Breast epithelium (tissue), 4 donors: ENCODE measurements around the gene PNKP. TPM values are rescaled to one million over a fixed set of nuclear protein-coding genes. Genes with fewer than 3 reads are reported as not detected.

Source experiments
- DNase-seq, 2 donors: peaks; one replicate each; pipeline ENCODE4 v3.0.0-alpha.2; 2019; ENCODE audit warnings: low spot score in 2 of 2
- H3K27ac ChIP-seq, 2 donors: fragments of 200-600 bp; sonication (generic) in 1 of 2; one replicate each; pipeline ENCODE4 v1.5.1; 2016 to 2019; ENCODE audit warnings: mild to moderate bottlenecking in 1 of 2
- H3K27me3 ChIP-seq, 2 donors: fragments of 200-600 bp; sonication (generic) in 1 of 2; one replicate each; pipeline versions ENCODE4 v1.5.1 to v1.6.0; 2017 to 2019; ENCODE audit warnings: control low read depth in 1 of 2, mild to moderate bottlenecking in 1 of 2
- H3K36me3 ChIP-seq: fragments of 200-600 bp; one replicate; pipeline ENCODE4 v1.5.1; 2019
- H3K4me1 ChIP-seq, 2 donors: fragments of 200-600 bp; sonication (generic); one replicate each; pipeline ENCODE4 v1.5.1; 2016 to 2019; ENCODE audit warnings: control low read depth in 1 of 2
- H3K4me3 ChIP-seq, 3 donors: fragments of 200-600 bp; sonication (generic); 1 replicate in 2 of 3; 2 replicates in 1 of 3; pipeline ENCODE4 v1.5.1; 2016 to 2019; ENCODE audit warnings: mild to moderate bottlenecking in 3 of 3, moderate library complexity in 2 of 3
- H3K9me3 ChIP-seq, 2 donors: fragments of 200-600 bp; sonication (generic) in 1 of 2; one replicate each; pipeline ENCODE4 v1.5.1; 2016 to 2019; ENCODE audit warnings: control low read depth in 1 of 2
- CTCF ChIP-seq, 3 donors: fragments of 450-650 bp; IDR thresholded peaks; one replicate each; pipeline ENCODE4 v1.5.1; 2016 to 2017; ENCODE audit warnings: antibody characterized with exemption in 3 of 3, mild to moderate bottlenecking in 3 of 3, moderate library complexity in 3 of 3
- POLR2A ChIP-seq: fragments of 450-650 bp; IDR thresholded peaks from one replicate; pipeline ENCODE4 v1.6.1; 2016; ENCODE audit warnings: antibody characterized with exemption, mild to moderate bottlenecking, moderate library complexity
- POLR2AphosphoS5 ChIP-seq, 3 donors: sonication (generic); formaldehyde crosslinking; IDR thresholded peaks; one replicate each; pipeline ENCODE4 v1.6.1; 2017; ENCODE audit warnings: antibody characterized with exemption in 3 of 3
- intact Hi-C: fragments of 100-400 bp; cut with DNase I; formaldehyde crosslinking; loops from one replicate; pipeline ENCODE4 v1.15.1; 2023; ENCODE audit warnings: low total_unique reads
- total RNA-seq, 3 donors: library from RNA; depleted of rRNA; stranded (reverse); fragments of >200 nt; gene quantifications; one replicate each; pipeline ENCODE4 v1.1.0, GENCODE V29; 2016

The PNKP gene
- total RNA-seq, 3 donors from 2014 or later = 31.0 to 69.2 (median 57.7) TPM

- Histone ChIP-seq H3K36me3 (no peaks in the 10 kb centered on the region), H3K4me1 (peaks cover 5 to 14% of the 10 kb centered on the region in 2 donors), H3K27me3 (no peaks in the 10 kb centered on the region), H3K9me3 (no peaks in the 10 kb centered on the region), H3K27ac (peak within 1 kb of the TSS; percentile 96 to 97), H3K4me3 (peak within 1 kb of the TSS; percentile 61 to 88 (median 71))
- intact Hi-C loops = no loop called here
- TF ChIP-seq POLR2AphosphoS5 (IDR thresholded peaks at IDR 0.05) (peak; percentile 91 to 94 (median 94)), CTCF (IDR thresholded peaks at IDR 0.05) (peak; percentile 11 to 31 (median 22)), POLR2A (no peak)
- DNase-seq = peak; percentile 97 to 98
These were observed 54.1 kb downstream of the PNKP start, which contains the start of gene FUZ for GRCh38 chr19:49812997-49813861. TSS of gene FUZ (minus strand) at chr19:49813292. CDS start at chr19:49813106, 186 bp downstream.

DNA sequence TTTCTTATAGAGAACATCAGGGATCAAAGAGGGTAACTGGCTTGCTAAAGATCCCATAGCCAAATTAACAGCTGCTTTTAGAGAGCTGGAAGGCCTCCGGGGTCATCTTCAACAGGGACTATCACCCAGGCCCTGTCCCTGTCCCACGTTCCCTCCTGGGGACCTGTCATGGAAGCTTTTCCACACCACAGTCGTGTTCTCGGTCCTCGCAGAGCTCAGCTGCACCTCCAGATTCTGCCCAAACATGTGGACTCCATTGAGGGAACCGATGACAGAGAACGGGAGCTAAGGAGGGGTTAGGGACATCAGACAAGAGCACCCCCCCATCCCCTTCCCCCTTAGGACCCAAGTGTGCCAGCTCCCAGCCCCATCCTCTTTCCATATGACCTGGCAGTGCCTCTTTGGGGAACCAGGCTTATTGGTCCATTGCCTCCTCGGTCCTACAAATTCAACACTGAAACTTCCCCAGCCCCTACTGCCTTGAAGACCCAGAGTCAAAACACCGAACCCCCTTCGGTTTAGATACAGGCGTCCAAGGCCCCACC is 54.9 kb downstream of the PNKP start:
- H3K4me1 ChIP-seq = peaks cover 7 to 14% of the 10 kb centered on the region in 2 donors
- H3K27me3 ChIP-seq = no peaks in the 10 kb centered on the region
- peak overlapping the region; percentile 61 to 88 (median 71) for H3K4me3 ChIP-seq
- DNase-seq = no peak
- TF ChIP-seq POLR2AphosphoS5 (IDR thresholded peaks at IDR 0.05) (no peak), CTCF (IDR thresholded peaks at IDR 0.05) (no peak), POLR2A (no peak)
- H3K27ac ChIP-seq = peak overlapping the region; percentile 96 to 97
- no peaks in the 10 kb centered on the region for H3K36me3 ChIP-seq
- no peaks in the 10 kb centered on the region for H3K9me3 ChIP-seq
- intact Hi-C loops = no loop called here

GRCh38 chr19:49811328-49811727 is 56.0 kb downstream of the PNKP start:
- Histone ChIP-seq H3K27ac (peak overlapping the region in 1 of 2 donors; percentile 19), H3K4me1 (peaks cover 7 to 14% of the 10 kb centered on the region in 2 donors), H3K36me3 (no peaks in the 10 kb centered on the region), H3K27me3 (no peaks in the 10 kb centered on the region), H3K4me3 (no peak overlapping the region), H3K9me3 (no peaks in the 10 kb centered on the region)
- no peak for DNase-seq
- no peak for TF ChIP-seq POLR2AphosphoS5 (IDR thresholded peaks at IDR 0.05)
- no peak for TF ChIP-seq CTCF (IDR thresholded peaks at IDR 0.05)
- TF ChIP-seq POLR2A = no peak
- intact Hi-C loops = no loop called here

Other genes starting within 250 kb of the PNKP start
- 100 to 1,000 TPM in 1 of 3 donors, 10 to 100 TPM in 2; 34.8 to 114 (median 41.0) TPM for gene RRAS, start 227.4 kb downstream of the PNKP start, total RNA-seq
- 10 to 100 TPM in 2 of 3 donors, 1 to 10 TPM in 1; 9.8 to 15.4 (median 10.6) TPM for gene SCAF1, start 225.4 kb downstream of the PNKP start, total RNA-seq
- 100 to 1,000 TPM in 1 of 3 donors, 10 to 100 TPM in 2; 39.7 to 100 (median 52.4) TPM for gene IRF3, start 201.7 kb downstream of the PNKP start, total RNA-seq
- 10 to 100 TPM in 1 of 3 donors, 1 to 10 TPM in 2; 5.1 to 11.7 (median 8.5) TPM for gene BCL2L12, start 201.6 kb downstream of the PNKP start, total RNA-seq
- gene PRMT1, start 190.3 kb downstream of the PNKP start, total RNA-seq = 100 to 1,000 TPM; 137 to 227 (median 154) TPM
- gene ADM5, start 178.0 kb downstream of the PNKP start, total RNA-seq = 1 to 10 TPM; 1.3 to 2.9 (median 1.4) TPM
- gene CPT1C, start 176.5 kb downstream of the PNKP start, total RNA-seq = 10 to 100 TPM in 1 of 3 donors, 1 to 10 TPM in 1, under 1 TPM in 1; 0.80 to 14.4 (median 2.8) TPM
- gene TSKS, start 104.3 kb downstream of the PNKP start, total RNA-seq = under 1 TPM in 2 of 3 donors, not detected in 1; 0.33 to 0.96 TPM
- 10 to 100 TPM; 42.1 to 71.0 (median 59.3) TPM for gene AP2A1, start 100.6 kb downstream of the PNKP start, total RNA-seq
- gene FUZ, start 54.3 kb downstream of the PNKP start, total RNA-seq = 10 to 100 TPM; 13.0 to 27.4 (median 18.7) TPM
- 10 to 100 TPM; 16.3 to 27.5 (median 20.6) TPM for gene MED25, start 49.3 kb downstream of the PNKP start, total RNA-seq
- gene PTOV1, start 16.4 kb downstream of the PNKP start, total RNA-seq = 10 to 100 TPM; 45.1 to 95.0 (median 90.3) TPM
- 10 to 100 TPM; 11.9 to 13.8 (median 12.5) TPM for gene AKT1S1, start 9.8 kb upstream of the PNKP start, total RNA-seq
- 10 to 100 TPM; 21.0 to 31.8 (median 30.4) TPM for gene TBC1D17, start 10.1 kb upstream of the PNKP start, total RNA-seq
- 1 to 10 TPM in 1 of 3 donors, under 1 TPM in 2; 0.48 to 2.2 (median 0.66) TPM for gene IL4I1, start 29.3 kb upstream of the PNKP start, total RNA-seq
- 10 to 100 TPM in 1 of 3 donors, 1 to 10 TPM in 2; 5.9 to 20.0 (median 8.2) TPM for gene ATF5, start 61.6 kb upstream of the PNKP start, total RNA-seq
- gene NUP62, start 61.9 kb upstream of the PNKP start, total RNA-seq = 10 to 100 TPM; 30.9 to 41.0 (median 36.4) TPM
- gene SIGLEC11, start 93.6 kb upstream of the PNKP start, total RNA-seq = 1 to 10 TPM in 1 of 3 donors, under 1 TPM in 2; 0.59 to 2.2 (median 0.66) TPM
- 10 to 100 TPM; 24.2 to 42.0 (median 40.3) TPM for gene VRK3, start 157.8 kb upstream of the PNKP start, total RNA-seq
- gene ZNF473, start 158.4 kb upstream of the PNKP start, total RNA-seq = 10 to 100 TPM in 2 of 3 donors, 1 to 10 TPM in 1; 7.8 to 15.5 (median 12.1) TPM